ENCODE measurements around the gene DHH. TPM values are rescaled to one million over a fixed set of nuclear protein-coding genes. Genes with fewer than 3 reads are reported as not detected.

The DHH gene
- total and polyA plus RNA-seq, 9 of the 15 experiments (the other 6 are each of a cell fraction or from before 2014, with no cell fraction given): 0.07 to 2.6 (median 0.54) TPM

DNA sequence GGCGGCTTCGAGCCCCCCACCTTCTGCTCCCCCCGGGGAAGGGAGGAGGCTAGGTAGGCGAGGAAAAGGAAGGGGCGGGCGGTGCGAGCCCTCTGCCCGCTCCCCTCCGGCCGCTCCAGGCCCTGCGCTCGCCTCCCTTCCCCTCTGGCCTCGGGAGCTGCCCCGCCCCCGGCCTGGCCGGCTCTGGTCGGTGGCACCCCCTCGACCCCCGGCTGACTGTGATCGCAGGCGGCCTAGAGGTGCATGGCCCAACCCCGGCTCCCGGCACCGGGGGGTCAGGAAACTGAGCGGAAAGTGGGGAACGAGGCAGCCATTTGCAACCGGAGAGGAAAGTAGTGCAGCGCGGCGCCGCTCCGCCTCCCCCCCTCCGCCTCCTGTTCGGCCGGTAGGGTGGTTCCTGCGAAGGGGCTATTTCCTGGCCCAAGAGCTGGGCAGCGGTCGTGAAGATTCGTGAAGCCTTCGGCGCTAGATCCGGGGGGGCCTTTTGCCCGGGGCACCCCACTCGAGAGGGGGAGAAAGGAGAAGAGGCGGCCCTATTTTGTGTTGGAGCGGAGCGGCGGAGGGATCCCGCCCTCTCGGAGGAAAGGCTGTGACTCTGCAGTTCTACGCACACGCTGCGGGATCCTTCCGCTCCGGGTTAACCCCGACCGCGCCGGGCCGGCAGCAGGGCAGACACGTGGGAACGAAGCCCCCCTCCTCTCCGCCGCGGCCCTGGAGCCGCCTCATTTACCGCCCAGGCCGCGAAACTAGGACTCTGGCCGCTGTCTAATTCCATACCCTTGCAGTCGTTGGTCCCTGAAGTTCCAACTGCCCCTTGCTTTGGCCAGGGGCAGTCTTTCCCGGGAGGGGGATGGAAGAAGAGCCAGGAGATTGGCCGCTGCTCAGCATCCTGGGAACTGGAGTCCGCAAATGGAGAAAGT is 34.1 kb downstream of the DHH start, which contains the start of gene KMT2D (continued):
- TF ChIP-seq SNIP1 (IDR thresholded peaks at IDR 0.05; ENCODE audit: low read depth) (no peak), KLF16 (IDR thresholded peaks at IDR 0.05) (no peak), ZBTB2 (IDR thresholded peaks at IDR 0.05) (peak; percentile 81; the same call in 1 of the 2 replicates), SRSF1 (IDR thresholded peaks at IDR 0.05; ENCODE audit: low read depth, low read length) (no peak), SREBF2 (CRISPR knock-in tag; IDR thresholded peaks at IDR 0.05) (no peak), NCOA6 (IDR thresholded peaks at IDR 0.05) (no peak), TRIM24 (IDR thresholded peaks at IDR 0.05) (peak in 1 of 2 experiments; percentile 75; a peak in 2 of 4 replicates), SP1 (CRISPR knock-in tag; IDR thresholded peaks at IDR 0.05) (peak; percentile 95), MLX (CRISPR knock-in tag; conservative IDR thresholded peaks at IDR 0.05) (0 out of 4 replicates have a peak, but pooled peaks of 1 of the 2 experiments have one; percentile 69), HNRNPK (IDR thresholded peaks at IDR 0.05; ENCODE audit: low read depth, low read length, poor library complexity, severe bottlenecking) (no peak), NFXL1 (CRISPR knock-in tag; IDR thresholded peaks at IDR 0.05) (no peak)
- TF ChIP-seq, protein P1, sequence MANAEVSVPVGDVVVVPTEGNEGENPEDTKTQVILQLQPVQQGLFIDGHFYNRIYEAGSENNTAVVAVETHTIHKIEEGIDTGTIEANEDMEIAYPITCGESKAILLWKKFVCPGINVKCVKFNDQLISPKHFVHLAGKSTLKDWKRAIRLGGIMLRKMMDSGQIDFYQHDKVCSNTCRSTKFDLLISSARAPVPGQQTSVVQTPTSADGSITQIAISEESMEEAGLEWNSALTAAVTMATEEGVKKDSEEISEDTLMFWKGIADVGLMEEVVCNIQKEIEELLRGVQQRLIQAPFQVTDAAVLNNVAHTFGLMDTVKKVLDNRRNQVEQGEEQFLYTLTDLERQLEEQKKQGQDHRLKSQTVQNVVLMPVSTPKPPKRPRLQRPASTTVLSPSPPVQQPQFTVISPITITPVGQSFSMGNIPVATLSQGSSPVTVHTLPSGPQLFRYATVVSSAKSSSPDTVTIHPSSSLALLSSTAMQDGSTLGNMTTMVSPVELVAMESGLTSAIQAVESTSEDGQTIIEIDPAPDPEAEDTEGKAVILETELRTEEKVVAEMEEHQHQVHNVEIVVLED (CRISPR knock-in tag; IDR thresholded peaks at IDR 0.05): peak; percentile 92
- TF ChIP-seq, protein P2, sequence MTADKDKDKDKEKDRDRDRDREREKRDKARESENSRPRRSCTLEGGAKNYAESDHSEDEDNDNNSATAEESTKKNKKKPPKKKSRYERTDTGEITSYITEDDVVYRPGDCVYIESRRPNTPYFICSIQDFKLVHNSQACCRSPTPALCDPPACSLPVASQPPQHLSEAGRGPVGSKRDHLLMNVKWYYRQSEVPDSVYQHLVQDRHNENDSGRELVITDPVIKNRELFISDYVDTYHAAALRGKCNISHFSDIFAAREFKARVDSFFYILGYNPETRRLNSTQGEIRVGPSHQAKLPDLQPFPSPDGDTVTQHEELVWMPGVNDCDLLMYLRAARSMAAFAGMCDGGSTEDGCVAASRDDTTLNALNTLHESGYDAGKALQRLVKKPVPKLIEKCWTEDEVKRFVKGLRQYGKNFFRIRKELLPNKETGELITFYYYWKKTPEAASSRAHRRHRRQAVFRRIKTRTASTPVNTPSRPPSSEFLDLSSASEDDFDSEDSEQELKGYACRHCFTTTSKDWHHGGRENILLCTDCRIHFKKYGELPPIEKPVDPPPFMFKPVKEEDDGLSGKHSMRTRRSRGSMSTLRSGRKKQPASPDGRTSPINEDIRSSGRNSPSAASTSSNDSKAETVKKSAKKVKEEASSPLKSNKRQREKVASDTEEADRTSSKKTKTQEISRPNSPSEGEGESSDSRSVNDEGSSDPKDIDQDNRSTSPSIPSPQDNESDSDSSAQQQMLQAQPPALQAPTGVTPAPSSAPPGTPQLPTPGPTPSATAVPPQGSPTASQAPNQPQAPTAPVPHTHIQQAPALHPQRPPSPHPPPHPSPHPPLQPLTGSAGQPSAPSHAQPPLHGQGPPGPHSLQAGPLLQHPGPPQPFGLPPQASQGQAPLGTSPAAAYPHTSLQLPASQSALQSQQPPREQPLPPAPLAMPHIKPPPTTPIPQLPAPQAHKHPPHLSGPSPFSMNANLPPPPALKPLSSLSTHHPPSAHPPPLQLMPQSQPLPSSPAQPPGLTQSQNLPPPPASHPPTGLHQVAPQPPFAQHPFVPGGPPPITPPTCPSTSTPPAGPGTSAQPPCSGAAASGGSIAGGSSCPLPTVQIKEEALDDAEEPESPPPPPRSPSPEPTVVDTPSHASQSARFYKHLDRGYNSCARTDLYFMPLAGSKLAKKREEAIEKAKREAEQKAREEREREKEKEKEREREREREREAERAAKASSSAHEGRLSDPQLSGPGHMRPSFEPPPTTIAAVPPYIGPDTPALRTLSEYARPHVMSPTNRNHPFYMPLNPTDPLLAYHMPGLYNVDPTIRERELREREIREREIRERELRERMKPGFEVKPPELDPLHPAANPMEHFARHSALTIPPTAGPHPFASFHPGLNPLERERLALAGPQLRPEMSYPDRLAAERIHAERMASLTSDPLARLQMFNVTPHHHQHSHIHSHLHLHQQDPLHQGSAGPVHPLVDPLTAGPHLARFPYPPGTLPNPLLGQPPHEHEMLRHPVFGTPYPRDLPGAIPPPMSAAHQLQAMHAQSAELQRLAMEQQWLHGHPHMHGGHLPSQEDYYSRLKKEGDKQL (CRISPR knock-in tag; IDR thresholded peaks at IDR 0.05; ENCODE audit: borderline replicate concordance): no peak
- TF ChIP-seq, protein P3, sequence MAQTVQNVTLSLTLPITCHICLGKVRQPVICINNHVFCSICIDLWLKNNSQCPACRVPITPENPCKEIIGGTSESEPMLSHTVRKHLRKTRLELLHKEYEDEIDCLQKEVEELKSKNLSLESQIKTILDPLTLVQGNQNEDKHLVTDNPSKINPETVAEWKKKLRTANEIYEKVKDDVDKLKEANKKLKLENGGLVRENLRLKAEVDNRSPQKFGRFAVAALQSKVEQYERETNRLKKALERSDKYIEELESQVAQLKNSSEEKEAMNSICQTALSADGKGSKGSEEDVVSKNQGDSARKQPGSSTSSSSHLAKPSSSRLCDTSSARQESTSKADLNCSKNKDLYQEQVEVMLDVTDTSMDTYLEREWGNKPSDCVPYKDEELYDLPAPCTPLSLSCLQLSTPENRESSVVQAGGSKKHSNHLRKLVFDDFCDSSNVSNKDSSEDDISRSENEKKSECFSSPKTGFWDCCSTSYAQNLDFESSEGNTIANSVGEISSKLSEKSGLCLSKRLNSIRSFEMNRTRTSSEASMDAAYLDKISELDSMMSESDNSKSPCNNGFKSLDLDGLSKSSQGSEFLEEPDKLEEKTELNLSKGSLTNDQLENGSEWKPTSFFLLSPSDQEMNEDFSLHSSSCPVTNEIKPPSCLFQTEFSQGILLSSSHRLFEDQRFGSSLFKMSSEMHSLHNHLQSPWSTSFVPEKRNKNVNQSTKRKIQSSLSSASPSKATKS (CRISPR knock-in tag; IDR thresholded peaks at IDR 0.05): no peak
